ENCODE data around the gene ATP23.

DNA sequence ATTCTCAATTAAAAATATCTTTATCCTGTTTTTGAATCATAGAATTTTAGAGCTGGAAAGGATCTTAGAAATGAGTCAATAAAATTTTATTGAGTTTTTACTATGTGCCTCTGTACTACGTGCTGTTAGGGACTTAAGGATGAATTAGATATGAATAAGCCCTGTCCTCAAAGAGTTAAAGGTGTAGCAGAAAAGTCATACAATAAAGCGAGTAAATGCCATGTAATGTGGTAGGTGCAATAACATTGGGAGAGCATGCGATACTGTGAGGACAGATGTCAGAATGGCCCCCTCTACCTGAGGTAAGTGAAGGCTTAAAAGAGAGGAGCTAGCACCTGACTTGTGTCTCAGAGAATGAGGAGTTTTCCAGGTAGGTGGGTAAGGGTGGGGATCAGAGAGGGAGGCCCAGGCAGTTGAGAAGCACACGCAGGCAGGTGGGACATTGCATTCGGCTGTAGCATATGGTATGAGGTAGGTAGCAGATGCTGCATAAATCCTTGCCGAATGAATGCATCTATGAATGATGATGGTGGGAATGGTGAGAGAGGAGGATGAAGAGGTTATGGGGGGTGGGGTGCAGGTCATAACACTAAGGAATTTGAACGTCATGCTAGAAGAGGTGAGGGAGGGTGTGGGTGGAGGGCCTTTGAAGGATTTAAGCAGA is 35.4 kb upstream of the ATP23 start:
- TF ChIP-seq ZBTB21 (CRISPR knock-in tag; IDR thresholded peaks at IDR 0.05; ENCODE audit: borderline replicate concordance), result no peak
- TF ChIP-seq, protein P1, sequence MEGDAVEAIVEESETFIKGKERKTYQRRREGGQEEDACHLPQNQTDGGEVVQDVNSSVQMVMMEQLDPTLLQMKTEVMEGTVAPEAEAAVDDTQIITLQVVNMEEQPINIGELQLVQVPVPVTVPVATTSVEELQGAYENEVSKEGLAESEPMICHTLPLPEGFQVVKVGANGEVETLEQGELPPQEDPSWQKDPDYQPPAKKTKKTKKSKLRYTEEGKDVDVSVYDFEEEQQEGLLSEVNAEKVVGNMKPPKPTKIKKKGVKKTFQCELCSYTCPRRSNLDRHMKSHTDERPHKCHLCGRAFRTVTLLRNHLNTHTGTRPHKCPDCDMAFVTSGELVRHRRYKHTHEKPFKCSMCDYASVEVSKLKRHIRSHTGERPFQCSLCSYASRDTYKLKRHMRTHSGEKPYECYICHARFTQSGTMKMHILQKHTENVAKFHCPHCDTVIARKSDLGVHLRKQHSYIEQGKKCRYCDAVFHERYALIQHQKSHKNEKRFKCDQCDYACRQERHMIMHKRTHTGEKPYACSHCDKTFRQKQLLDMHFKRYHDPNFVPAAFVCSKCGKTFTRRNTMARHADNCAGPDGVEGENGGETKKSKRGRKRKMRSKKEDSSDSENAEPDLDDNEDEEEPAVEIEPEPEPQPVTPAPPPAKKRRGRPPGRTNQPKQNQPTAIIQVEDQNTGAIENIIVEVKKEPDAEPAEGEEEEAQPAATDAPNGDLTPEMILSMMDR (IDR thresholded peaks at IDR 0.05), result no peak
- no peak for TF ChIP-seq TP53 (CRISPR knock-in tag; IDR thresholded peaks at IDR 0.05)
- TF ChIP-seq ZNF263 (CRISPR knock-in tag; IDR thresholded peaks at IDR 0.05; ENCODE audit: low read depth), result no peak
- no peak for TF ChIP-seq FOXK1 (CRISPR knock-in tag; IDR thresholded peaks at IDR 0.05)
- TF ChIP-seq, protein P2, sequence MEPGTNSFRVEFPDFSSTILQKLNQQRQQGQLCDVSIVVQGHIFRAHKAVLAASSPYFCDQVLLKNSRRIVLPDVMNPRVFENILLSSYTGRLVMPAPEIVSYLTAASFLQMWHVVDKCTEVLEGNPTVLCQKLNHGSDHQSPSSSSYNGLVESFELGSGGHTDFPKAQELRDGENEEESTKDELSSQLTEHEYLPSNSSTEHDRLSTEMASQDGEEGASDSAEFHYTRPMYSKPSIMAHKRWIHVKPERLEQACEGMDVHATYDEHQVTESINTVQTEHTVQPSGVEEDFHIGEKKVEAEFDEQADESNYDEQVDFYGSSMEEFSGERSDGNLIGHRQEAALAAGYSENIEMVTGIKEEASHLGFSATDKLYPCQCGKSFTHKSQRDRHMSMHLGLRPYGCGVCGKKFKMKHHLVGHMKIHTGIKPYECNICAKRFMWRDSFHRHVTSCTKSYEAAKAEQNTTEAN (CRISPR knock-in tag; IDR thresholded peaks at IDR 0.05), result no peak
- no peak for TF ChIP-seq ESRRA (CRISPR knock-in tag; IDR thresholded peaks at IDR 0.05; ENCODE audit: borderline replicate concordance)
- TF ChIP-seq IRF2 (CRISPR knock-in tag; IDR thresholded peaks at IDR 0.05; ENCODE audit: borderline replicate concordance, low read depth), result no peak
- no peak for TF ChIP-seq TEAD1 (CRISPR knock-in tag; IDR thresholded peaks at IDR 0.05)
- TF ChIP-seq, protein P3, sequence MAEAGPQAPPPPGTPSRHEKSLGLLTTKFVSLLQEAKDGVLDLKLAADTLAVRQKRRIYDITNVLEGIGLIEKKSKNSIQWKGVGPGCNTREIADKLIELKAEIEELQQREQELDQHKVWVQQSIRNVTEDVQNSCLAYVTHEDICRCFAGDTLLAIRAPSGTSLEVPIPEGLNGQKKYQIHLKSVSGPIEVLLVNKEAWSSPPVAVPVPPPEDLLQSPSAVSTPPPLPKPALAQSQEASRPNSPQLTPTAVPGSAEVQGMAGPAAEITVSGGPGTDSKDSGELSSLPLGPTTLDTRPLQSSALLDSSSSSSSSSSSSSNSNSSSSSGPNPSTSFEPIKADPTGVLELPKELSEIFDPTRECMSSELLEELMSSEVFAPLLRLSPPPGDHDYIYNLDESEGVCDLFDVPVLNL (CRISPR knock-in tag; IDR thresholded peaks at IDR 0.05; ENCODE audit: borderline replicate concordance, low read depth), result no peak
- no peak for TF ChIP-seq ELF4 (CRISPR knock-in tag; IDR thresholded peaks at IDR 0.05; ENCODE audit: low read depth)
- TF ChIP-seq, protein P4, sequence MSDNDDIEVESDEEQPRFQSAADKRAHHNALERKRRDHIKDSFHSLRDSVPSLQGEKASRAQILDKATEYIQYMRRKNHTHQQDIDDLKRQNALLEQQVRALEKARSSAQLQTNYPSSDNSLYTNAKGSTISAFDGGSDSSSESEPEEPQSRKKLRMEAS (CRISPR knock-in tag; IDR thresholded peaks at IDR 0.05), result no peak
- TF ChIP-seq, protein P5, sequence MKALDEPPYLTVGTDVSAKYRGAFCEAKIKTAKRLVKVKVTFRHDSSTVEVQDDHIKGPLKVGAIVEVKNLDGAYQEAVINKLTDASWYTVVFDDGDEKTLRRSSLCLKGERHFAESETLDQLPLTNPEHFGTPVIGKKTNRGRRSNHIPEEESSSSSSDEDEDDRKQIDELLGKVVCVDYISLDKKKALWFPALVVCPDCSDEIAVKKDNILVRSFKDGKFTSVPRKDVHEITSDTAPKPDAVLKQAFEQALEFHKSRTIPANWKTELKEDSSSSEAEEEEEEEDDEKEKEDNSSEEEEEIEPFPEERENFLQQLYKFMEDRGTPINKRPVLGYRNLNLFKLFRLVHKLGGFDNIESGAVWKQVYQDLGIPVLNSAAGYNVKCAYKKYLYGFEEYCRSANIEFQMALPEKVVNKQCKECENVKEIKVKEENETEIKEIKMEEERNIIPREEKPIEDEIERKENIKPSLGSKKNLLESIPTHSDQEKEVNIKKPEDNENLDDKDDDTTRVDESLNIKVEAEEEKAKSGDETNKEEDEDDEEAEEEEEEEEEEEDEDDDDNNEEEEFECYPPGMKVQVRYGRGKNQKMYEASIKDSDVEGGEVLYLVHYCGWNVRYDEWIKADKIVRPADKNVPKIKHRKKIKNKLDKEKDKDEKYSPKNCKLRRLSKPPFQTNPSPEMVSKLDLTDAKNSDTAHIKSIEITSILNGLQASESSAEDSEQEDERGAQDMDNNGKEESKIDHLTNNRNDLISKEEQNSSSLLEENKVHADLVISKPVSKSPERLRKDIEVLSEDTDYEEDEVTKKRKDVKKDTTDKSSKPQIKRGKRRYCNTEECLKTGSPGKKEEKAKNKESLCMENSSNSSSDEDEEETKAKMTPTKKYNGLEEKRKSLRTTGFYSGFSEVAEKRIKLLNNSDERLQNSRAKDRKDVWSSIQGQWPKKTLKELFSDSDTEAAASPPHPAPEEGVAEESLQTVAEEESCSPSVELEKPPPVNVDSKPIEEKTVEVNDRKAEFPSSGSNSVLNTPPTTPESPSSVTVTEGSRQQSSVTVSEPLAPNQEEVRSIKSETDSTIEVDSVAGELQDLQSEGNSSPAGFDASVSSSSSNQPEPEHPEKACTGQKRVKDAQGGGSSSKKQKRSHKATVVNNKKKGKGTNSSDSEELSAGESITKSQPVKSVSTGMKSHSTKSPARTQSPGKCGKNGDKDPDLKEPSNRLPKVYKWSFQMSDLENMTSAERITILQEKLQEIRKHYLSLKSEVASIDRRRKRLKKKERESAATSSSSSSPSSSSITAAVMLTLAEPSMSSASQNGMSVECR (CRISPR knock-in tag; IDR thresholded peaks at IDR 0.05; ENCODE audit: borderline replicate concordance), result no peak
- TF ChIP-seq JUN (CRISPR knock-in tag; IDR thresholded peaks at IDR 0.05), result no peak

Measured in WTC11 (cell line).